CD4-positive, alpha-beta T cell (primary cell): ENCODE data around the gene OPA3. TPM values are rescaled to one million over a fixed set of nuclear protein-coding genes. Genes with fewer than 3 reads are reported as not detected.
A peak's percentile ranks its signal among the peaks of the same experiment; 100 is the strongest.

Source experiments
- ATAC-seq: fragments of 200-7000 bp; cut with Tn5 transposase; one replicate; pipeline ENCODE4 v1.10.0; 2022; ENCODE audit warnings: mild to moderate bottlenecking; ENCODE audit not compliant: poor library complexity
- CTCF ChIA-PET: fragments of 350-600 bp; sonication (Branson Sonifier 250); formaldehyde crosslinking; loops from one replicate; lab custom pipeline; 2021; ENCODE audit warnings: antibody characterized with exemption, inconsistent platforms; lab: Charles Lee
- POLR2A ChIA-PET: fragments of 350-600 bp; sonication (Branson Sonifier 250); formaldehyde crosslinking; loops from one replicate; lab custom pipeline; 2021; ENCODE audit warnings: antibody characterized with exemption, inconsistent platforms; lab: Charles Lee
- DNase-seq, 14 experiments: peaks; one replicate each; pipeline ENCODE4 v3.0.0-alpha.2; 2013 to 2020; ENCODE audit warnings: mixed read lengths in 2 of 14
- H3K27ac ChIP-seq, 2 donors: one replicate each; pipeline versions ENCODE4 v1.5.1 to v1.7.0; 2013; ENCODE audit warnings: low read length in 2 of 2, low read depth in 1 of 2, mild to moderate bottlenecking in 1 of 2
- H3K27me3 ChIP-seq, 2 experiments: 1 replicate in 1 of 2; 2 replicates in 1 of 2; pipeline versions ENCODE4 v1.6.1 to v1.7.0; 2013; ENCODE audit warnings: low read length in 2 of 2, control low read depth in 1 of 2, mild to moderate bottlenecking in 1 of 2, moderate library complexity in 1 of 2; ENCODE audit not compliant: insufficient read depth in 2 of 2, control insufficient read depth in 1 of 2
- H3K36me3 ChIP-seq: one replicate; pipeline ENCODE4 v1.6.1; 2013; ENCODE audit warnings: low read length, control low read depth; ENCODE audit not compliant: insufficient read depth
- H3K4me1 ChIP-seq: one replicate; pipeline ENCODE4 v1.6.1; 2013; ENCODE audit warnings: low read length, control low read depth; ENCODE audit not compliant: insufficient read depth
- H3K4me3 ChIP-seq: one replicate; pipeline ENCODE4 v1.5.1; 2013; ENCODE audit warnings: mild to moderate bottlenecking, low read length, moderate library complexity
- H3K9me3 ChIP-seq, 2 experiments: 1 replicate in 1 of 2; 2 replicates in 1 of 2; pipeline versions ENCODE4 v1.6.1 to v1.7.0; 2013; ENCODE audit warnings: low read length in 2 of 2, mild to moderate bottlenecking in 2 of 2, control low read depth in 1 of 2, moderate library complexity in 1 of 2; ENCODE audit not compliant: control insufficient read depth in 1 of 2, insufficient read depth in 1 of 2
- H3K27ac Mint-ChIP-seq: one replicate; pipeline ENCODE4 v1.8.0; 2020; ENCODE audit warnings: mixed read lengths
- H3K27me3 Mint-ChIP-seq: one replicate; pipeline ENCODE4 v1.8.0; 2021; ENCODE audit warnings: mixed read lengths
- H3K36me3 Mint-ChIP-seq: one replicate; pipeline ENCODE4 v1.8.0; 2021; ENCODE audit warnings: low read depth, mixed read lengths
- H3K4me1 Mint-ChIP-seq: one replicate; pipeline ENCODE4 v1.8.0; 2021; ENCODE audit warnings: low read depth, mixed read lengths
- H3K4me3 Mint-ChIP-seq: one replicate; pipeline ENCODE4 v1.8.0; 2020; ENCODE audit warnings: mild to moderate bottlenecking, mixed read lengths
- H3K9me3 Mint-ChIP-seq: one replicate; pipeline ENCODE4 v1.8.0; 2020; ENCODE audit warnings: mixed read lengths
- CTCF ChIP-seq: fragments of 200-600 bp; IDR thresholded peaks from one replicate; pipeline ENCODE4 v1.8.0; 2022; ENCODE audit warnings: antibody characterized with exemption, mild to moderate bottlenecking
- intact Hi-C, 2 experiments: fragments of 100-400 bp; cut with DNase I in 1 of 2; cut with micrococcal nuclease in 1 of 2; formaldehyde crosslinking; loops; one replicate each; pipeline versions ENCODE4 v1.15.1 to v1.9.0; 2023 to 2025; cut with DNase I, micrococcal nuclease
- total RNA-seq, 174 experiments: library from RNA in 2 of 174; stranded (reverse) in 2 of 174; gene quantifications; one replicate each; pipeline ENCODE4 v1.2.3 and lab custom pipeline; 2021 to 2026

Gene OPA3
- total RNA-seq, 2 experiments from 2014 or later = 3.1 to 3.2 TPM

- ChIA-PET POLR2A (no interaction called here), CTCF (no interaction called here)
- no peaks in the 10 kb centered on the region for H3K27me3 Mint-ChIP-seq
- peaks cover 3% of the 10 kb centered on the region for H3K4me1 ChIP-seq
- intact Hi-C loops = no loop called here
- no peak overlapping the region for H3K27ac Mint-ChIP-seq
- no peak overlapping the region for H3K4me3 ChIP-seq
- peaks cover 14% of the 10 kb centered on the region for H3K4me1 Mint-ChIP-seq
- DNase-seq = no peak
- peaks cover 6% of the 10 kb centered on the region for H3K36me3 Mint-ChIP-seq
- no peaks in the 10 kb centered on the region for H3K9me3 Mint-ChIP-seq
- no peaks in the 10 kb centered on the region for H3K36me3 ChIP-seq
- no peak for TF ChIP-seq CTCF
- no peak overlapping the region for H3K27ac ChIP-seq
- H3K9me3 ChIP-seq = no peaks in the 10 kb centered on the region
- ATAC-seq = no peak
- no peaks in the 10 kb centered on the region for H3K27me3 ChIP-seq
- no peak overlapping the region for H3K4me3 Mint-ChIP-seq
Observed at GRCh38 chr19:45574526-45574925, 10.1 kb downstream of the OPA3 start.

DNA sequence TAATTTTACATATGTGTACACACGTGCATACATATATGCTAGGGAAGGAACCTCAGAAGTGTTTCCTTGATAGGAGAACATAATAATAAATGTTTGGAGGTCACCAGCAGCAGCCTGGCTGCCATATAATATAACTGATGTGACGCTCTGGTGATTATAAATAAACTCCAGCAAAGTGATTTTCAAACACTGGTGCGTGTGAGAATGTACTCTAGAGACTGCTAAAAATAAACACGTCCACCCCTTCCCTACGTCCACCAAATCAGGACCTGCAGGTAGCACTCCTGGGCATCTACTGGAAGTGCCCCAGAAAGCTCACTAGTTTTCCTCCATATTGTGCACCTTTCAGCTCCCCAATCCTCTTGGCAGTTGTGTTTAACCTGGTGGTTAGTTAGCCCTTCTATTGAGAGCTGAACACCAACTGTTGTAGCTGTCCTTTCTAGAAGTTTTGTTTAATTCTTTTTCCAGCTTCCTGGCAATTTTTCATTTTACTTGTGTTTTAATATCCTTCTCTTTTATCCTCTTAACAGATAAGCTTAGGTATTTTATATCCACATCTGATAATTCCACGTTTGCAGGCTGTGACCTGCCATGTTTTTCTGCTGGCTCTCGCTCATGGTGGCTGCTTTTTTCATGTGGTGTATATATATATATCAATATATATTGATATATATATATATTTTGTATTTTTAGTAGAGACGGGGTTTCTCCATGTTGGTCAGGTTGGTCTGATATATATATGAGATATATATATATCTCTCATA is 13.0 kb downstream of the OPA3 start:
- Histone ChIP-seq H3K36me3 (no peaks in the 10 kb centered on the region), H3K4me1 (peaks cover 3% of the 10 kb centered on the region), H3K9me3 (no peaks in the 10 kb centered on the region), H3K4me3 (no peak overlapping the region), H3K27me3 (no peaks in the 10 kb centered on the region), H3K27ac (no peak overlapping the region)
- intact Hi-C loops = loop anchor here in 1 of 2 experiments (2.0 kb wide), 1 partner anchor 49 kb away; no protein-coding TSS in a partner anchor
- Mint-ChIP-seq H3K9me3 (no peaks in the 10 kb centered on the region), H3K27me3 (no peaks in the 10 kb centered on the region), H3K36me3 (peaks cover 6% of the 10 kb centered on the region), H3K4me1 (peaks cover 15% of the 10 kb centered on the region), H3K27ac (no peak overlapping the region), H3K4me3 (no peak overlapping the region)
- ChIA-PET POLR2A (interaction anchor here (1.7 kb wide), 1 partner anchor 14 kb away, joined by 5 read pairs; no protein-coding TSS in a partner anchor), CTCF (interaction anchor here (1.2 kb wide), 1 partner anchor 71 kb away, joined by 4 read pairs; no protein-coding TSS in a partner anchor)
- ATAC-seq (no peak), DNase-seq (no peak)
- TF ChIP-seq CTCF = no peak

- Histone ChIP-seq H3K27me3 (no peaks in the 10 kb centered on the region), H3K27ac (no peak overlapping the region), H3K36me3 (no peaks in the 10 kb centered on the region), H3K4me3 (no peak overlapping the region), H3K9me3 (no peaks in the 10 kb centered on the region), H3K4me1 (peaks cover 3% of the 10 kb centered on the region)
- DNase-seq (peak; percentile 27 to 72 (median 48)), ATAC-seq (peak; percentile 62)
- CTCF ChIA-PET = interaction anchor here (1.1 kb wide), 1 partner anchor 11 kb away, joined by 3 read pairs; no protein-coding TSS in a partner anchor
- Mint-ChIP-seq H3K27ac (no peak overlapping the region), H3K4me1 (peaks cover 13% of the 10 kb centered on the region), H3K36me3 (peaks cover 6% of the 10 kb centered on the region), H3K4me3 (no peak overlapping the region), H3K27me3 (no peaks in the 10 kb centered on the region), H3K9me3 (no peaks in the 10 kb centered on the region)
- POLR2A ChIA-PET = no interaction called here
- TF ChIP-seq CTCF = peak; percentile 67
- intact Hi-C loops = loop anchor here (1.0 to 2.0 kb wide), 2 partner anchors 47 kb away; no protein-coding TSS in a partner anchor
Observed at GRCh38 chr19:45569619-45570421, 14.8 kb downstream of the OPA3 start.
